Duodenal mucosa (tissue), 2 donors: ENCODE measurements around the gene NUDT2.
A peak's percentile ranks its signal among the peaks of the same experiment; 100 is the strongest.

Experiments used
- H3K27ac ChIP-seq: one replicate; pipeline ENCODE4 v1.7.0; 2013; ENCODE audit warnings: low read depth, low read length
- H3K27me3 ChIP-seq, 2 donors: one replicate each; pipeline ENCODE4 v1.7.0; 2013; ENCODE audit warnings: low read length in 2 of 2, control low read depth in 1 of 2; ENCODE audit not compliant: insufficient read depth in 2 of 2, control insufficient read depth in 1 of 2
- H3K36me3 ChIP-seq, 2 donors: one replicate each; pipeline ENCODE4 v1.7.0; 2013; ENCODE audit warnings: low read length in 2 of 2, control low read depth in 1 of 2; ENCODE audit not compliant: insufficient read depth in 2 of 2, control insufficient read depth in 1 of 2
- H3K4me1 ChIP-seq, 2 donors: one replicate each; pipeline ENCODE4 v1.7.0; 2013; ENCODE audit warnings: low read length in 2 of 2, control low read depth in 1 of 2; ENCODE audit not compliant: insufficient read depth in 2 of 2, control insufficient read depth in 1 of 2
- H3K4me3 ChIP-seq, 2 donors: one replicate each; pipeline ENCODE4 v1.7.0; 2013; ENCODE audit warnings: low read length in 2 of 2, low read depth in 1 of 2
- H3K9ac ChIP-seq, 2 donors: one replicate each; pipeline ENCODE4 v1.7.0; 2013; ENCODE audit warnings: low read length in 2 of 2, low read depth in 1 of 2
- H3K9me3 ChIP-seq, 2 donors: one replicate each; pipeline ENCODE4 v1.7.0; 2013; ENCODE audit warnings: low read length in 2 of 2, control low read depth in 1 of 2; ENCODE audit not compliant: control insufficient read depth in 1 of 2

NUDT2 gene

GRCh38 chr9:34370335-34370969 lies 41.1 kb downstream of the NUDT2 start:
- Histone ChIP-seq H3K27ac (no peak overlapping the region), H3K36me3 (peaks cover 26 to 40% of the 10 kb centered on the region in 2 donors), H3K4me3 (no peak overlapping the region), H3K9me3 (no peaks in the 10 kb centered on the region), H3K9ac (no peak overlapping the region), H3K4me1 (peaks cover 11 to 14% of the 10 kb centered on the region in 2 donors), H3K27me3 (no peaks in the 10 kb centered on the region)

- Histone ChIP-seq H3K4me3 (no peak overlapping the region), H3K9ac (no peak overlapping the region), H3K27me3 (no peaks in the 10 kb centered on the region), H3K27ac (no peak overlapping the region), H3K9me3 (no peaks in the 10 kb centered on the region), H3K36me3 (peaks cover 26 to 40% of the 10 kb centered on the region in 2 donors), H3K4me1 (peaks cover 15 to 19% of the 10 kb centered on the region in 2 donors)
Observed at GRCh38 chr9:34370970-34371880, 41.9 kb downstream of the NUDT2 start.

GRCh38 chr9:34371886-34372466 lies 42.6 kb downstream of the NUDT2 start:
- H3K36me3 ChIP-seq = peaks cover 26 to 40% of the 10 kb centered on the region in 2 donors
- H3K9me3 ChIP-seq = no peaks in the 10 kb centered on the region
- no peak overlapping the region for H3K9ac ChIP-seq
- no peak overlapping the region for H3K4me3 ChIP-seq
- H3K4me1 ChIP-seq = peaks cover 15 to 22% of the 10 kb centered on the region in 2 donors
- no peak overlapping the region for H3K27ac ChIP-seq
- H3K27me3 ChIP-seq = no peaks in the 10 kb centered on the region

- Histone ChIP-seq H3K9me3 (no peaks in the 10 kb centered on the region), H3K27ac (no peak overlapping the region), H3K27me3 (no peaks in the 10 kb centered on the region), H3K9ac (no peak overlapping the region), H3K4me1 (peaks cover 15 to 26% of the 10 kb centered on the region in 2 donors), H3K4me3 (no peak overlapping the region), H3K36me3 (peaks cover 26 to 38% of the 10 kb centered on the region in 2 donors)
Observed at GRCh38 chr9:34372467-34373011, 43.2 kb downstream of the NUDT2 start.

- Histone ChIP-seq H3K9me3 (no peaks in the 10 kb centered on the region), H3K4me3 (peak overlapping the region in 1 of 2 donors; percentile 43), H3K27me3 (no peaks in the 10 kb centered on the region), H3K36me3 (peaks cover 23 to 31% of the 10 kb centered on the region in 2 donors), H3K27ac (no peak overlapping the region), H3K9ac (peak overlapping the region in 1 of 2 donors; percentile 54), H3K4me1 (peaks cover 19 to 29% of the 10 kb centered on the region in 2 donors)
Observed at GRCh38 chr9:34373749-34374148, 44.4 kb downstream of the NUDT2 start.

GRCh38 chr9:34374339-34374738 lies 45.0 kb downstream of the NUDT2 start:
- Histone ChIP-seq H3K27ac (peak overlapping the region; percentile 35), H3K4me1 (peaks cover 25 to 34% of the 10 kb centered on the region in 2 donors), H3K36me3 (peaks cover 23 to 31% of the 10 kb centered on the region in 2 donors), H3K9me3 (no peaks in the 10 kb centered on the region), H3K9ac (peak overlapping the region; percentile 41 to 54), H3K27me3 (no peaks in the 10 kb centered on the region), H3K4me3 (peak overlapping the region; percentile 43 to 81)

- peak overlapping the region; percentile 96 for H3K9ac ChIP-seq
- H3K9me3 ChIP-seq = no peaks in the 10 kb centered on the region
- H3K27ac ChIP-seq = peak overlapping the region; percentile 86
- H3K4me1 ChIP-seq = peaks cover 31 to 40% of the 10 kb centered on the region in 2 donors
- H3K4me3 ChIP-seq = peak overlapping the region; percentile 81 to 83
- peaks cover 16 to 25% of the 10 kb centered on the region in 2 donors for H3K36me3 ChIP-seq
- no peaks in the 10 kb centered on the region for H3K27me3 ChIP-seq
Observed at GRCh38 chr9:34374905-34375552, 45.7 kb downstream of the NUDT2 start.

GRCh38 chr9:34375901-34376595 lies 46.7 kb downstream of the NUDT2 start:
- no peaks in the 10 kb centered on the region for H3K9me3 ChIP-seq
- peaks cover 39 to 48% of the 10 kb centered on the region in 2 donors for H3K4me1 ChIP-seq
- peak overlapping the region; percentile 86 for H3K27ac ChIP-seq
- peaks cover 7 to 15% of the 10 kb centered on the region in 2 donors for H3K36me3 ChIP-seq
- peak overlapping the region; percentile 81 to 83 for H3K4me3 ChIP-seq
- no peaks in the 10 kb centered on the region for H3K27me3 ChIP-seq
- H3K9ac ChIP-seq = peak overlapping the region; percentile 96
